SK-N-SH (cell line): ENCODE measurements around the gene CDK8.

ENCODE experiments used
- EP300 ChIP-seq, 2 experiments: IDR thresholded peaks; 2 replicates each; pipeline versions ENCODE4 v1.4.0 to v1.6.1; 2012; ENCODE audit warnings: borderline replicate concordance in 1 of 2, low read depth in 1 of 2, low read length in 1 of 2
- MAX ChIP-seq: IDR thresholded peaks from 2 replicates; pipeline ENCODE4 v1.4.0; 2012; ENCODE audit warnings: low read depth
- MEF2A ChIP-seq: IDR thresholded peaks from 2 replicates; pipeline ENCODE4 v1.4.0; 2012; ENCODE audit warnings: low read depth, borderline replicate concordance
- NFIC ChIP-seq: IDR thresholded peaks from 2 replicates; pipeline ENCODE4 v1.4.0; 2012; ENCODE audit warnings: borderline replicate concordance
- POLR2AphosphoS5 ChIP-seq: IDR thresholded peaks from 2 replicates; pipeline ENCODE4 v1.6.1; 2012; ENCODE audit warnings: low read depth, low read length
- REST ChIP-seq: IDR thresholded peaks from 2 replicates; pipeline ENCODE4 v1.6.1; 2012; ENCODE audit warnings: mild to moderate bottlenecking, low read depth, low read length, moderate library complexity
- USF2 ChIP-seq: fragments of 150-350 bp; IDR thresholded peaks from 2 replicates; pipeline ENCODE4 v1.6.1; 2017; ENCODE audit warnings: antibody characterized with exemption, low read length, low read depth, borderline replicate concordance
- YY1 ChIP-seq: IDR thresholded peaks from 2 replicates; pipeline ENCODE4 v1.4.0; 2012; ENCODE audit warnings: low read depth, mild to moderate bottlenecking
- TF ChIP-seq, protein P1 (sequence below): fragments of 200-600 bp; sonication (generic); IDR thresholded peaks from 2 replicates; pipeline ENCODE4 v1.6.1; 2017; ENCODE audit warnings: antibody characterized with exemption, mild to moderate bottlenecking, moderate library complexity
- TF ChIP-seq, protein P2 (sequence below): IDR thresholded peaks from 2 replicates; pipeline ENCODE4 v1.4.0; 2012; ENCODE audit warnings: low read depth, borderline replicate concordance

GRCh38 chr13:26216042-26216441 lies 37.9 kb upstream of the CDK8 start:
- TF ChIP-seq EP300 (IDR thresholded peaks at IDR 0.05; ENCODE audit: borderline replicate concordance in 1 of 2, low read depth in 1 of 2, low read length in 1 of 2): no peak
- TF ChIP-seq, protein P1, sequence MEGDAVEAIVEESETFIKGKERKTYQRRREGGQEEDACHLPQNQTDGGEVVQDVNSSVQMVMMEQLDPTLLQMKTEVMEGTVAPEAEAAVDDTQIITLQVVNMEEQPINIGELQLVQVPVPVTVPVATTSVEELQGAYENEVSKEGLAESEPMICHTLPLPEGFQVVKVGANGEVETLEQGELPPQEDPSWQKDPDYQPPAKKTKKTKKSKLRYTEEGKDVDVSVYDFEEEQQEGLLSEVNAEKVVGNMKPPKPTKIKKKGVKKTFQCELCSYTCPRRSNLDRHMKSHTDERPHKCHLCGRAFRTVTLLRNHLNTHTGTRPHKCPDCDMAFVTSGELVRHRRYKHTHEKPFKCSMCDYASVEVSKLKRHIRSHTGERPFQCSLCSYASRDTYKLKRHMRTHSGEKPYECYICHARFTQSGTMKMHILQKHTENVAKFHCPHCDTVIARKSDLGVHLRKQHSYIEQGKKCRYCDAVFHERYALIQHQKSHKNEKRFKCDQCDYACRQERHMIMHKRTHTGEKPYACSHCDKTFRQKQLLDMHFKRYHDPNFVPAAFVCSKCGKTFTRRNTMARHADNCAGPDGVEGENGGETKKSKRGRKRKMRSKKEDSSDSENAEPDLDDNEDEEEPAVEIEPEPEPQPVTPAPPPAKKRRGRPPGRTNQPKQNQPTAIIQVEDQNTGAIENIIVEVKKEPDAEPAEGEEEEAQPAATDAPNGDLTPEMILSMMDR: no peak
- TF ChIP-seq MAX: no peak
- TF ChIP-seq USF2: no peak
- TF ChIP-seq POLR2AphosphoS5: no peak
- TF ChIP-seq, protein P2, sequence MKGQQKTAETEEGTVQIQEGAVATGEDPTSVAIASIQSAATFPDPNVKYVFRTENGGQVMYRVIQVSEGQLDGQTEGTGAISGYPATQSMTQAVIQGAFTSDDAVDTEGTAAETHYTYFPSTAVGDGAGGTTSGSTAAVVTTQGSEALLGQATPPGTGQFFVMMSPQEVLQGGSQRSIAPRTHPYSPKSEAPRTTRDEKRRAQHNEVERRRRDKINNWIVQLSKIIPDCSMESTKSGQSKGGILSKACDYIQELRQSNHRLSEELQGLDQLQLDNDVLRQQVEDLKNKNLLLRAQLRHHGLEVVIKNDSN: no peak
- no peak for TF ChIP-seq MEF2A
- TF ChIP-seq NFIC: no peak
- no peak for TF ChIP-seq YY1
- TF ChIP-seq REST: no peak
